DMS79 (cell line): ENCODE data around the gene C17orf75.

ENCODE experiments used
- DNase-seq: peaks from one replicate; lab custom pipeline; 2025; lab: John Stamatoyannopoulos, UW

Gene C17orf75

GRCh38 chr17:32302860-32303649 is 38.9 kb downstream of the C17orf75 start:
- no peak for DNase-seq

- no peak for DNase-seq
Measured at GRCh38 chr17:32302037-32302436, 39.9 kb downstream of the C17orf75 start.

GRCh38 chr17:32299580-32300164 is 42.3 kb downstream of the C17orf75 start:
- no peak for DNase-seq

GRCh38 chr17:32298721-32299579 is 43.0 kb downstream of the C17orf75 start:
- peak; percentile 83 for DNase-seq

- no peak for DNase-seq
Measured at GRCh38 chr17:32298298-32298697, 43.7 kb downstream of the C17orf75 start.

- no peak for DNase-seq
Measured at GRCh38 chr17:32297860-32298259, 44.1 kb downstream of the C17orf75 start.

GRCh38 chr17:32297424-32297823 is 44.5 kb downstream of the C17orf75 start:
- no peak for DNase-seq

- no peak for DNase-seq
Measured at GRCh38 chr17:32292094-32292493, 49.9 kb downstream of the C17orf75 start.

- no peak for DNase-seq
Measured at GRCh38 chr17:32289471-32290070, 52.4 kb downstream of the C17orf75 start.

GRCh38 chr17:32288615-32289014 is 53.4 kb downstream of the C17orf75 start:
- DNase-seq = no peak

GRCh38 chr17:32287804-32288511 is 54.0 kb downstream of the C17orf75 start:
- no peak for DNase-seq

- no peak for DNase-seq
Measured at GRCh38 chr17:32286518-32286900, 55.5 kb downstream of the C17orf75 start.

- DNase-seq = no peak
Measured at GRCh38 chr17:32285746-32286517, 56.0 kb downstream of the C17orf75 start.

GRCh38 chr17:32285306-32285705 is 56.7 kb downstream of the C17orf75 start:
- DNase-seq = no peak

- no peak for DNase-seq
Measured at GRCh38 chr17:32283745-32284201, 58.2 kb downstream of the C17orf75 start.

GRCh38 chr17:32281011-32281451 is 60.9 kb downstream of the C17orf75 start:
- peak; percentile 59 for DNase-seq

- DNase-seq = no peak
Measured at GRCh38 chr17:32279891-32280716, 61.9 kb downstream of the C17orf75 start.

GRCh38 chr17:32278815-32279214 is 63.2 kb downstream of the C17orf75 start:
- DNase-seq = no peak
